Nephron progenitor cell (in vitro differentiated cells): ENCODE results near the gene UBXN6.
A peak's percentile ranks its signal among the peaks of the same experiment; 100 is the strongest.

ENCODE experiments used
- DNase-seq: peaks from one replicate; pipeline ENCODE4 v3.0.0; 2021
- H3K27ac Mint-ChIP-seq: 2 replicates; pipeline ENCODE4 v1.8.0; 2021; ENCODE audit warnings: mild to moderate bottlenecking, moderate library complexity, mixed read lengths
- H3K27me3 Mint-ChIP-seq: 2 replicates; pipeline ENCODE4 v1.8.0; 2021; ENCODE audit warnings: mild to moderate bottlenecking, low read depth, mixed read lengths; ENCODE audit not compliant: poor library complexity
- H3K36me3 Mint-ChIP-seq: 2 replicates; pipeline ENCODE4 v1.8.0; 2021; ENCODE audit warnings: low read depth, mixed read lengths
- H3K4me1 Mint-ChIP-seq: 2 replicates; pipeline ENCODE4 v1.8.0; 2021; ENCODE audit warnings: mixed read lengths
- H3K4me3 Mint-ChIP-seq: 2 replicates; pipeline ENCODE4 v1.8.0; 2021; ENCODE audit warnings: mild to moderate bottlenecking, moderate library complexity, mixed read lengths
- H3K9me3 Mint-ChIP-seq: 2 replicates; pipeline ENCODE4 v1.8.0; 2021; ENCODE audit warnings: mild to moderate bottlenecking, moderate library complexity, mixed read lengths
- CTCF ChIP-seq: fragments of 200-600 bp; sonication (generic); IDR thresholded peaks from 2 replicates; pipeline ENCODE4 v1.5.0; 2021; ENCODE audit warnings: antibody characterized with exemption

UBXN6 gene

GRCh38 chr19:4439243-4439642 is 18.4 kb downstream of the UBXN6 start:
- TF ChIP-seq CTCF = no peak
- Mint-ChIP-seq H3K9me3 (no peaks in the 10 kb centered on the region), H3K4me3 (no peak overlapping the region), H3K27me3 (no peaks in the 10 kb centered on the region), H3K36me3 (peaks cover 51% of the 10 kb centered on the region), H3K27ac (peak overlapping the region; percentile 93), H3K4me1 (peaks cover 18% of the 10 kb centered on the region)
- DNase-seq = no peak

GRCh38 chr19:4437103-4437502 is 20.5 kb downstream of the UBXN6 start:
- Mint-ChIP-seq H3K4me3 (no peak overlapping the region), H3K9me3 (no peaks in the 10 kb centered on the region), H3K27me3 (no peaks in the 10 kb centered on the region), H3K27ac (no peak overlapping the region), H3K4me1 (peaks cover 3% of the 10 kb centered on the region), H3K36me3 (peaks cover 73% of the 10 kb centered on the region)
- TF ChIP-seq CTCF = no peak
- no peak for DNase-seq

- Mint-ChIP-seq H3K9me3 (no peaks in the 10 kb centered on the region), H3K4me3 (no peak overlapping the region), H3K4me1 (no peaks in the 10 kb centered on the region), H3K27ac (no peak overlapping the region), H3K27me3 (no peaks in the 10 kb centered on the region), H3K36me3 (peaks cover 81% of the 10 kb centered on the region)
- no peak for TF ChIP-seq CTCF
- no peak for DNase-seq
Measured at GRCh38 chr19:4436231-4436630, 21.4 kb downstream of the UBXN6 start.

- peaks cover 83% of the 10 kb centered on the region for H3K36me3 Mint-ChIP-seq
- no peak overlapping the region for H3K4me3 Mint-ChIP-seq
- H3K4me1 Mint-ChIP-seq = no peaks in the 10 kb centered on the region
- no peak overlapping the region for H3K27ac Mint-ChIP-seq
- H3K27me3 Mint-ChIP-seq = no peaks in the 10 kb centered on the region
- no peak for TF ChIP-seq CTCF
- H3K9me3 Mint-ChIP-seq = no peaks in the 10 kb centered on the region
- no peak for DNase-seq
Measured at GRCh38 chr19:4434391-4434790, 23.2 kb downstream of the UBXN6 start.

GRCh38 chr19:4432918-4433506 is 24.6 kb downstream of the UBXN6 start:
- Mint-ChIP-seq H3K4me1 (no peaks in the 10 kb centered on the region), H3K27me3 (no peaks in the 10 kb centered on the region), H3K27ac (no peak overlapping the region), H3K36me3 (peaks cover 80% of the 10 kb centered on the region), H3K4me3 (no peak overlapping the region), H3K9me3 (no peaks in the 10 kb centered on the region)
- no peak for TF ChIP-seq CTCF
- no peak for DNase-seq
